Measurements from ENCODE around the gene PCDHGA11.
A peak's percentile ranks its signal among the peaks of the same experiment; 100 is the strongest.
"Not testable (repeated sequence)": the region's sequence is repeated elsewhere in the genome, so short reads cannot be mapped to it uniquely, and the experiment has no call there.

PCDHGA11 gene

GRCh38 chr5:141398608-141399007 lies 22.2 kb upstream of the PCDHGA11 start:
- DNase-seq (ENCODE audit: low read depth): no peak

DNA sequence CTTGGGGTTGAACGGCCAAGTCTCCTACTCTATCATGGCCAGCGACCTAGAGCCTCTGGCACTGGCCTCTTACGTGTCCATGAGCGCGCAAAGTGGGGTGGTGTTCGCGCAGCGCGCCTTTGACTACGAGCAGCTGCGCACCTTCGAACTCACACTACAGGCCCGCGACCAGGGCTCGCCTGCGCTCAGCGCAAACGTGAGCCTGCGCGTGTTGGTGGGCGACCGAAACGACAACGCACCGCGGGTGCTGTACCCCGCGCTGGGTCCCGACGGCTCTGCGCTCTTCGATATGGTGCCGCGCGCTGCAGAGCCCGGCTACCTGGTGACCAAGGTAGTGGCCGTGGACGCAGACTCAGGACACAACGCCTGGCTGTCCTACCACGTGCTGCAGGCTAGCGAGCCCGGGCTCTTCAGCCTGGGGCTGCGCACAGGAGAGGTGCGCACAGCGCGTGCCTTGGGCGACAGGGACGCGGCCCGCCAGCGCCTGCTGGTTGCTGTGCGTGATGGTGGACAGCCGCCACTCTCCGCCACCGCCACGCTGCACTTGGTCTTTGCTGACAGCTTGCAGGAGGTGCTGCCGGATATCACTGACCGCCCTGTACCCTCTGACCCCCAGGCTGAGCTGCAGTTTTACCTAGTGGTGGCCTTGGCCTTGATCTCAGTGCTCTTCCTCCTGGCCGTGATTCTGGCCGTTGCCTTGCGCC lies 21.1 kb upstream of the PCDHGA11 start:
- no peak for DNase-seq (ENCODE audit: low read depth)

GRCh38 chr5:141402553-141403243 lies 18.2 kb upstream of the PCDHGA11 start, which contains the start of gene PCDHGA9:
TSS of gene PCDHGA9 (plus strand) at chr5:141402778. CDS start at chr5:141402953, 175 bp downstream.
- DNase-seq (ENCODE audit: low read depth): no peak

- DNase-seq (ENCODE audit: low read depth): no peak
Measured at GRCh38 chr5:141403387-141403786, 17.5 kb upstream of the PCDHGA11 start.

- DNase-seq (ENCODE audit: low read depth): not testable (repeated sequence)
Measured at GRCh38 chr5:141407790-141408505, 12.9 kb upstream of the PCDHGA11 start, which contains the start of gene PCDHGB6. TSS of gene PCDHGB6 (plus strand) at chr5:141408021. CDS start at chr5:141408203, 182 bp downstream.

- no peak for DNase-seq (ENCODE audit: low read depth)
Measured at GRCh38 chr5:141409598-141410306, 11.1 kb upstream of the PCDHGA11 start.

- no peak for DNase-seq (ENCODE audit: low read depth)
Measured at GRCh38 chr5:141411575-141411974, 9.3 kb upstream of the PCDHGA11 start.

GRCh38 chr5:141412854-141413539 lies 7.9 kb upstream of the PCDHGA11 start, which contains the start of gene PCDHGA10:
TSS of gene PCDHGA10 (plus strand) at chr5:141412987. CDS start at chr5:141413176, 189 bp downstream.
- peak; percentile 26 for DNase-seq (ENCODE audit: low read depth)

- DNase-seq (ENCODE audit: low read depth): no peak
Measured at GRCh38 chr5:141413540-141414069, 7.2 kb upstream of the PCDHGA11 start.

DNA sequence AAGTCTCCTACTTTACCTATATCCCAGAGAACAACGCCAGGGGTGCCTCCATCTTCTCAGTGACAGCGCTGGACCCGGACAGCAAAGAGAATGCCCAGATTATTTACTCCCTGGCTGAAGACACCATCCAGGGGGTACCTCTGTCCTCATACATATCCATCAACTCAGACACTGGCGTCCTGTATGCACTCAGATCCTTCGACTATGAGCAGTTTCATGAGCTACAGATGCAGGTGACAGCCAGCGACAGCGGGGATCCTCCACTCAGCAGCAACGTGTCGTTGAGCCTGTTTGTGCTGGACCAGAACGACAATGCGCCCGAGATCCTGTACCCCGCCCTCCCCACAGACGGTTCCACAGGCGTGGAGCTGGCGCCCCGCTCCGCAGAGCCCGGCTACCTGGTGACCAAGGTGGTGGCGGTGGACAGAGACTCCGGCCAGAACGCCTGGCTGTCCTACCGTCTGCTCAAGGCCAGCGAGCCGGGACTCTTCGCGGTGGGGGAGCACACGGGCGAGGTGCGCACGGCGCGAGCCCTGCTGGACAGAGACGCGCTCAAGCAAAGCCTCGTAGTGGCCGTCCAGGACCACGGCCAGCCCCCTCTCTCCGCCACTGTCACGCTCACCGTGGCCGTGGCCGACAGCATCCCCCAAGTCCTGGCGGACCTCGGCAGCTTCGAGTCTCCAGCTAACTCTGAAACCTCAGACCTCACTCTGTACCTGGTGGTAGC lies 6.1 kb upstream of the PCDHGA11 start:
- DNase-seq (ENCODE audit: low read depth): not testable (repeated sequence)

DNA sequence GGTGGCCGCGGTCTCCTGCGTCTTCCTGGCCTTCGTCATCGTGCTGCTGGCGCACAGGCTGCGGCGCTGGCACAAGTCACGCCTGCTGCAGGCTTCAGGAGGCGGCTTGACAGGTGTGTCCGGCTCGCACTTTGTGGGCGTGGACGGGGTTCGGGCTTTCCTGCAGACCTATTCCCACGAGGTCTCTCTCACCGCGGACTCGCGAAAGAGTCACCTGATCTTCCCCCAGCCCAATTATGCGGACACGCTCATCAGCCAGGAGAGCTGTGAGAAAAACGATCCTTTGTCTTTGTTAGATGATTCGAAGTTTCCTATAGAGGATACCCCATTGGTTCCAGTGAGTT lies 5.6 kb upstream of the PCDHGA11 start:
- not testable (repeated sequence) for DNase-seq (ENCODE audit: low read depth)

- DNase-seq (ENCODE audit: low read depth): not testable (repeated sequence)
Measured at GRCh38 chr5:141417494-141418172, 3.2 kb upstream of the PCDHGA11 start, which contains the start of gene PCDHGB7. TSS of gene PCDHGB7 (plus strand) at chr5:141417677. CDS start at chr5:141417860, 183 bp downstream.

DNA sequence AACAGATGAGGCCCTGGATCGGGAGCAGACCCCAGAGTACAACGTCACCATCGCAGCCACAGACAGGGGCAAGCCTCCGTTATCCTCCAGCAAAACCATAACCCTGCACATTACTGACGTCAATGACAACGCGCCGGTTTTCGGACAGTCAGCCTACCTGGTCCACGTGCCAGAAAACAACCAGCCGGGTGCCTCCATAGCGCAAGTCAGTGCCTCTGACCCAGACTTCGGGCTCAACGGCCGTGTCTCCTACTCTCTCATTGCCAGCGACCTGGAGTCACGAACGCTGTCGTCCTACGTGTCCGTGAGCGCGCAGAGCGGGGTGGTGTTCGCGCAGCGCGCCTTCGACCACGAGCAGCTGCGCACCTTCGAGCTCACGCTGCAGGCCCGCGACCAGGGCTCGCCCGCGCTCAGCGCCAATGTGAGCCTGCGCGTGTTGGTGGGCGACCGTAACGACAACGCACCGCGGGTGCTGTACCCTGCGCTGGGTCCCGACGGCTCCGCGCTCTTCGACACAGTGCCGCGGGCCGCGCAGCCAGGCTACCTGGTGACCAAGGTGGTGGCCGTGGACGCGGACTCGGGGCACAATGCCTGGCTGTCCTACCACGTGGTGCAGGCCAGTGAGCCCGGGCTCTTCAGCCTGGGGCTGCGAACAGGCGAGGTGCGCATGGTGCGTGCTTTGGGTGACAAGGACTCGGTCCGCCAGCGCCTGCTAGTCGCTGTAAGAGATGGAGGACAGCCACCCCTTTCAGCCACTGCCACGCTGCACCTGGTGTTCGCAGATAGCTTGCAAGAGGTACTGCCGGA lies 1.6 kb upstream of the PCDHGA11 start:
- DNase-seq (ENCODE audit: low read depth): no peak

DNA sequence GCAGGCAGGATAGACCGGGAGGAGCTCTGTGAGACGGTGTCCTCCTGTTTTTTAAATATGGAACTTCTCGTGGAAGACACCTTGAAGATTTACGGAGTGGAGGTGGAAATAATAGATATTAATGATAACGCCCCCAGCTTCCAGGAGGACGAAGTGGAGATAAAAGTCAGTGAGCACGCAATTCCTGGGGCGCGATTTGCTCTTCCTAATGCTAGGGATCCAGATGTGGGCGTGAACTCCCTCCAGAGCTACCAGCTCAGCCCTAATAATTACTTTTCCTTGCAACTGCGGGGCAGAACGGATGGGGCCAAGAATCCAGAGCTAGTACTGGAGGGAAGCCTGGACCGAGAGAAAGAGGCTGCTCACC lies 621 bp downstream of the PCDHGA11 start:
- DNase-seq (ENCODE audit: low read depth): no peak

DNA sequence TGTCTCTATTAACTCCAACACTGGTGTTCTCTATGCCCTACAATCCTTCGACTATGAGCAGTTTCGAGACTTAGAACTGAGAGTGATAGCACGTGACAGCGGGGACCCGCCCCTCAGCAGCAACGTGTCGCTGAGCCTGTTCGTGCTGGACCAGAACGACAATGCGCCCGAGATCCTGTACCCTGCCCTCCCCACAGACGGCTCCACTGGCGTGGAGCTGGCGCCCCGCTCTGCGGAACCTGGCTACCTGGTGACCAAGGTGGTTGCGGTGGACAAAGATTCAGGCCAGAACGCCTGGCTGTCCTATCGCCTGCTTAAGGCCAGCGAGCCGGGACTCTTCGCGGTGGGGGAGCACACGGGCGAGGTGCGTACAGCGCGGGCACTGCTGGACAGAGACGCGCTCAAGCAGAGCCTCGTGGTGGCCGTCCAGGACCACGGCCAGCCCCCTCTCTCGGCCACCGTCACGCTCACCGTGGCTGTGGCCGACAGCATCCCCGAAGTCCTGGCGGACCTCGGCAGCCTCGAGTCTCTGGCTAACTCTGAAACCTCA lies 2.0 kb downstream of the PCDHGA11 start:
- DNase-seq (ENCODE audit: low read depth): no peak

DNA sequence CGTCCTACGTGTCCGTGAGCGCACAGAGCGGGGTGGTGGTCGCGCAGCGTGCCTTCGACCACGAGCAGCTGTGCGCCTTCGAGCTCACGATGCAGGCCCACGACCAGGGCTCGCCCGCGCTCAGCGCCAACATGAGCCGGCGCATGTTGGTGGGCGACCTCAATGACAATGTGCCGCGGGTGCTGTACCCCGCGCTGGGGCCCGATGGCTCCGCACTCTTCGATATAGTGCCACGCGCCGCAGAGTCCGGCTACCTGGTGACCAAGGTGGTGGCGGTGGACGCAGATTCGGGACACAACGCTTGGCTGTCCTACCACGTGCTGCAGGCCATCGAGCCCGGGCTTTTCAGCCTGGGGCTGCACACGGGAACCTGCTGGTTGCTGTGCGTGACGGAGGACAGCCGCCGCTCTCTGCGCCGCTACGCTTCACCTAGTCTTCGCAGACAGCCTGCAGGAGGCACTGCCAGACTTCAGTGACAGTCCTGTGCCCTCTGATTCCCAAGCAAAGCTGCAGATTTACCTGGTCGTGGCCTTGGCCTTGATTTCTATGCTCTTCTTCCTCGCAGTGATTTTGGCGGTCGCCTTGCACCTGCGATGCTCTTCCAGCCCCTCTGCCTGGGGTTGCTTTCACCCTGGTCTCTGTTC lies 7.1 kb downstream of the PCDHGA11 start:
- DNase-seq (ENCODE audit: low read depth): no peak

- no peak for DNase-seq (ENCODE audit: low read depth)
Measured at GRCh38 chr5:141430332-141431113, 9.7 kb downstream of the PCDHGA11 start, which contains the start of gene PCDHGA12. TSS of gene PCDHGA12 (plus strand) at chr5:141430507. CDS start at chr5:141430760, 253 bp downstream.
